ENCODE measurements around the gene ECI1.
A peak's percentile ranks its signal among the peaks of the same experiment; 100 is the strongest.

ECI1 gene

GRCh38 chr16:2199621-2200139, 51.7 kb downstream of the ECI1 start:
- FAIRE-seq (no peak), DNase-seq (ENCODE audit: insufficient read length, low spot score) (no peak)
- TF ChIP-seq CTCF (IDR thresholded peaks at IDR 0.05; ENCODE audit: insufficient read depth, missing control alignments), result no peak

- no peak for TF ChIP-seq CTCF (IDR thresholded peaks at IDR 0.05; ENCODE audit: insufficient read depth, missing control alignments)
- FAIRE-seq (no peak), DNase-seq (ENCODE audit: insufficient read length, low spot score) (no peak)
These were observed 52.3 kb downstream of the ECI1 start for GRCh38 chr16:2199095-2199494.

- TF ChIP-seq CTCF (IDR thresholded peaks at IDR 0.05; ENCODE audit: insufficient read depth, missing control alignments), result no peak
- FAIRE-seq (no peak), DNase-seq (ENCODE audit: insufficient read length, low spot score) (no peak)
These were observed 53.1 kb downstream of the ECI1 start for GRCh38 chr16:2198283-2198682.

- TF ChIP-seq CTCF (IDR thresholded peaks at IDR 0.05; ENCODE audit: insufficient read depth, missing control alignments), result no peak
- no peak for DNase-seq (ENCODE audit: insufficient read length, low spot score)
- FAIRE-seq, result no peak
These were observed 53.6 kb downstream of the ECI1 start for GRCh38 chr16:2197765-2198164.

GRCh38 chr16:2196981-2197511, 54.3 kb downstream of the ECI1 start:
- DNase-seq (ENCODE audit: insufficient read length, low spot score), result no peak
- no peak for TF ChIP-seq CTCF (IDR thresholded peaks at IDR 0.05; ENCODE audit: insufficient read depth, missing control alignments)
- FAIRE-seq, result no peak

- no peak for FAIRE-seq
- peak; percentile 53 for DNase-seq (ENCODE audit: insufficient read length, low spot score)
- TF ChIP-seq CTCF (IDR thresholded peaks at IDR 0.05; ENCODE audit: insufficient read depth, missing control alignments), result no peak
These were observed 55.0 kb downstream of the ECI1 start, which contains the start of gene CASKIN1 for GRCh38 chr16:2196162-2196980. TSS of gene CASKIN1 (minus strand) at chr16:2196605. CDS start at chr16:2196432, 173 bp downstream.
